Head of caudate nucleus (tissue), 42 donors: ENCODE data around the gene TMEM117.
A peak's percentile ranks its signal among the peaks of the same experiment; 100 is the strongest.
"Not testable (repeated sequence)": the region's sequence is repeated elsewhere in the genome, so short reads cannot be mapped to it uniquely, and the experiment has no call there.

Source experiments
- DNase-seq, 42 donors: peaks; one replicate each; pipeline versions ENCODE4 v3.0.0 to v3.0.0-alpha.2; 2020 to 2021; ENCODE audit warnings: mixed read lengths in 7 of 42
- intact Hi-C: fragments of 100-400 bp; cut with DNase I; formaldehyde crosslinking; loops from one replicate; pipeline ENCODE4 v1.15.0; 2022

TMEM117 gene

GRCh38 chr12:43982544-43982943 lies 146.7 kb downstream of the TMEM117 start:
- intact Hi-C loops: no loop called here
- DNase-seq: no peak

- intact Hi-C loops: no loop called here
- no peak for DNase-seq
Measured at GRCh38 chr12:43988838-43989560, 153.1 kb downstream of the TMEM117 start.

GRCh38 chr12:43992856-43993255 lies 157.0 kb downstream of the TMEM117 start:
- intact Hi-C loops: no loop called here
- no peak for DNase-seq

- intact Hi-C loops: no loop called here
- DNase-seq: peak in 13 of 42 donors; percentile 6 to 49 (median 19)
Measured at GRCh38 chr12:44000309-44000952, 164.6 kb downstream of the TMEM117 start.

GRCh38 chr12:44002607-44003006 lies 166.7 kb downstream of the TMEM117 start:
- no peak for DNase-seq
- intact Hi-C loops: no loop called here

- DNase-seq: no peak
- intact Hi-C loops: no loop called here
Measured at GRCh38 chr12:44003721-44004120, 167.8 kb downstream of the TMEM117 start.

- intact Hi-C loops: no loop called here
- DNase-seq: peak in 1 of 42 donors; percentile 30
Measured at GRCh38 chr12:44015333-44015941, 179.6 kb downstream of the TMEM117 start.

- DNase-seq: no peak
- intact Hi-C loops: no loop called here
Measured at GRCh38 chr12:44017216-44017615, 181.3 kb downstream of the TMEM117 start.

GRCh38 chr12:44019118-44019517 lies 183.2 kb downstream of the TMEM117 start:
- no peak for DNase-seq
- intact Hi-C loops: no loop called here

GRCh38 chr12:44020555-44020954 lies 184.7 kb downstream of the TMEM117 start:
- intact Hi-C loops: no loop called here
- DNase-seq: no peak

GRCh38 chr12:44021471-44021971 lies 185.6 kb downstream of the TMEM117 start:
- DNase-seq: no peak
- intact Hi-C loops: no loop called here

GRCh38 chr12:44025499-44025898 lies 189.6 kb downstream of the TMEM117 start:
- no peak for DNase-seq
- intact Hi-C loops: no loop called here

GRCh38 chr12:44026046-44026445 lies 190.2 kb downstream of the TMEM117 start:
- no peak for DNase-seq
- intact Hi-C loops: no loop called here

GRCh38 chr12:44026926-44027325 lies 191.0 kb downstream of the TMEM117 start:
- intact Hi-C loops, DNase-seq: not testable (repeated sequence)

- intact Hi-C loops: no loop called here
- no peak for DNase-seq
Measured at GRCh38 chr12:44029194-44029593, 193.3 kb downstream of the TMEM117 start.

- no peak for DNase-seq
- intact Hi-C loops: no loop called here
Measured at GRCh38 chr12:44031472-44032185, 195.7 kb downstream of the TMEM117 start.

GRCh38 chr12:44034906-44035305 lies 199.0 kb downstream of the TMEM117 start:
- no peak for DNase-seq
- intact Hi-C loops: no loop called here

- DNase-seq: no peak
- intact Hi-C loops: no loop called here
Measured at GRCh38 chr12:44036875-44037443, 201.1 kb downstream of the TMEM117 start.

GRCh38 chr12:44038411-44038810 lies 202.5 kb downstream of the TMEM117 start:
- intact Hi-C loops: no loop called here
- no peak for DNase-seq
